HG03469 (cell line): ENCODE measurements around the gene KCNJ18.
"Not testable (repeated sequence)": the region's sequence is repeated elsewhere in the genome, so short reads cannot be mapped to it uniquely, and the experiment has no call there.

Experiments used
- ATAC-seq: cut with Tn5 transposase; IDR thresholded peaks from one replicate; pipeline ENCODE4 v1.9.1; 2021; ENCODE audit warnings: mild to moderate bottlenecking, moderate library complexity, moderate number of reproducible peaks; ENCODE audit not compliant: unreplicated experiment

The KCNJ18 gene

GRCh38 chr17:21683897-21684296 lies 8.4 kb upstream of the KCNJ18 start:
- not testable (repeated sequence) for ATAC-seq

GRCh38 chr17:21684384-21684783 lies 7.9 kb upstream of the KCNJ18 start:
- not testable (repeated sequence) for ATAC-seq

GRCh38 chr17:21685061-21685795 lies 7.1 kb upstream of the KCNJ18 start:
- ATAC-seq = not testable (repeated sequence)

GRCh38 chr17:21686165-21687015 lies 5.9 kb upstream of the KCNJ18 start:
- no peak for ATAC-seq

GRCh38 chr17:21687136-21687953 lies 5.0 kb upstream of the KCNJ18 start:
- no peak for ATAC-seq

- no peak for ATAC-seq
Measured at GRCh38 chr17:21688293-21688949, 3.9 kb upstream of the KCNJ18 start.

- ATAC-seq = no peak
Measured at GRCh38 chr17:21689604-21690003, 2.7 kb upstream of the KCNJ18 start.

- not testable (repeated sequence) for ATAC-seq
Measured at GRCh38 chr17:21690811-21691210, 1.5 kb upstream of the KCNJ18 start.

- not testable (repeated sequence) for ATAC-seq
Measured at GRCh38 chr17:21691481-21691880, 842 bp upstream of the KCNJ18 start.

- not testable (repeated sequence) for ATAC-seq
Measured at GRCh38 chr17:21692704-21693065, 362 bp downstream of the KCNJ18 start.

GRCh38 chr17:21693391-21693796 lies 1.1 kb downstream of the KCNJ18 start:
- not testable (repeated sequence) for ATAC-seq

GRCh38 chr17:21693937-21694336 lies 1.6 kb downstream of the KCNJ18 start:
- ATAC-seq = not testable (repeated sequence)

GRCh38 chr17:21696227-21696626 lies 3.9 kb downstream of the KCNJ18 start:
- not testable (repeated sequence) for ATAC-seq

- ATAC-seq = not testable (repeated sequence)
Measured at GRCh38 chr17:21696842-21697507, 4.7 kb downstream of the KCNJ18 start.

- ATAC-seq = not testable (repeated sequence)
Measured at GRCh38 chr17:21697508-21697860, 5.2 kb downstream of the KCNJ18 start.

GRCh38 chr17:21698437-21699075 lies 6.2 kb downstream of the KCNJ18 start:
- ATAC-seq = not testable (repeated sequence)

- not testable (repeated sequence) for ATAC-seq
Measured at GRCh38 chr17:21699124-21699523, 6.8 kb downstream of the KCNJ18 start.

GRCh38 chr17:21699573-21700236 lies 7.4 kb downstream of the KCNJ18 start:
- not testable (repeated sequence) for ATAC-seq

- not testable (repeated sequence) for ATAC-seq
Measured at GRCh38 chr17:21701090-21701489, 8.8 kb downstream of the KCNJ18 start.
